Activated effector memory CD4-positive, alpha-beta T cell treated with anti-CD3 and anti-CD28 coated beads, Interleukin-2, amount 50 U/mL, for 16 hours (primary cell): ENCODE results near the gene ZNF575.
"Not testable (repeated sequence)": the region's sequence is repeated elsewhere in the genome, so short reads cannot be mapped to it uniquely, and the experiment has no call there.

Experiments
- DNase-seq: peaks from one replicate; pipeline ENCODE4 v3.0.0-alpha.2; 2020

Gene ZNF575

GRCh38 chr19:43511324-43511723, 21.7 kb upstream of the ZNF575 start:
- no peak for DNase-seq

GRCh38 chr19:43512399-43512798, 20.6 kb upstream of the ZNF575 start:
- not testable (repeated sequence) for DNase-seq

GRCh38 chr19:43518051-43518450, 14.9 kb upstream of the ZNF575 start:
- DNase-seq = no peak

- peak; percentile 93 for DNase-seq
These were observed 13.4 kb upstream of the ZNF575 start for GRCh38 chr19:43519436-43520088.

GRCh38 chr19:43522929-43523328, 10.1 kb upstream of the ZNF575 start:
- no peak for DNase-seq

- not testable (repeated sequence) for DNase-seq
These were observed 9.3 kb upstream of the ZNF575 start for GRCh38 chr19:43523696-43524095.

GRCh38 chr19:43524922-43525835, 7.8 kb upstream of the ZNF575 start:
- DNase-seq = peak; percentile 79

GRCh38 chr19:43525836-43526771, 6.9 kb upstream of the ZNF575 start:
- peak; percentile 74 for DNase-seq

- DNase-seq = peak; percentile 92
These were observed 5.8 kb upstream of the ZNF575 start, which contains the start of gene ETHE1 for GRCh38 chr19:43526884-43527859. TSS of gene ETHE1 (minus strand) at chr19:43527201. CDS start at chr19:43527177, 24 bp downstream.

GRCh38 chr19:43527860-43528622, 4.9 kb upstream of the ZNF575 start:
- no peak for DNase-seq

- no peak for DNase-seq
These were observed 422 bp upstream of the ZNF575 start for GRCh38 chr19:43532571-43532961.

GRCh38 chr19:43533546-43534304, 737 bp downstream of the ZNF575 start:
- peak; percentile 96 for DNase-seq

GRCh38 chr19:43534305-43534815, 1.4 kb downstream of the ZNF575 start:
- no peak for DNase-seq

- peak; percentile 74 for DNase-seq
These were observed 2.1 kb downstream of the ZNF575 start for GRCh38 chr19:43534816-43535761.

- DNase-seq = no peak
These were observed 5.9 kb downstream of the ZNF575 start for GRCh38 chr19:43538922-43539321.

- DNase-seq = no peak
These were observed 7.4 kb downstream of the ZNF575 start for GRCh38 chr19:43540381-43540780.

- no peak for DNase-seq
These were observed 9.1 kb downstream of the ZNF575 start for GRCh38 chr19:43541920-43542650.

- DNase-seq = no peak
These were observed 11.1 kb downstream of the ZNF575 start for GRCh38 chr19:43544077-43544476.
